ENCODE data around the gene C3orf52.

Gene C3orf52

DNA sequence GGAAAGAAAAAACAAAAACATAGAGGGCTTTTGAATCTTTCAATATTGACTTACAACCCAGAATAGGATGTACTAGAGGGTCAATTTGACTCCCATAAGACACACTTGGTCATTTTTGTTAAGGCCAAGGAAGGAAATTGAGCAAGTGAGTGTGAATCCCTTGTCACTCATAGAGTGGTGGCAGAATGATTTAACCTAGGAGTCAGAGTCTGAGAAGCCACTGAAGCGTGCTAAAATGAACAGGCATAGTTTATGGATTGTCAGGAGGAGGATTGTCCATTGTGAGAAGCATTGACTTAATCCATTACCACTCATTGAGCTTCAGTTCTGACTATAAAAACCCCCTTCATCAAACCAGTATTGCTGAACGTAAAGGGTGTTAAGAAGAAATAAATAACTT lies 55.1 kb downstream of the C3orf52 start:
- H3K4me3 ChIP-seq (replicated peaks; ENCODE audit: insufficient read depth, low read length), result no peak overlapping the region
- no peaks in the 10 kb centered on the region for H3K27me3 ChIP-seq (ENCODE audit: insufficient read depth, poor library complexity, severe bottlenecking)
- TF ChIP-seq POLR2AphosphoS5 (IDR thresholded peaks at IDR 0.05; ENCODE audit: low read depth), result no peak
- TF ChIP-seq SPI1 (IDR thresholded peaks at IDR 0.05; ENCODE audit: borderline replicate concordance, low read depth), result no peak
- TF ChIP-seq GABPA (IDR thresholded peaks at IDR 0.05; ENCODE audit: low read depth), result no peak
- no peak overlapping the region for H3K27ac ChIP-seq (replicated peaks)
- no peak for DNase-seq (ENCODE audit: low read depth in 1 of 2, low spot score in 1 of 2)

DNA sequence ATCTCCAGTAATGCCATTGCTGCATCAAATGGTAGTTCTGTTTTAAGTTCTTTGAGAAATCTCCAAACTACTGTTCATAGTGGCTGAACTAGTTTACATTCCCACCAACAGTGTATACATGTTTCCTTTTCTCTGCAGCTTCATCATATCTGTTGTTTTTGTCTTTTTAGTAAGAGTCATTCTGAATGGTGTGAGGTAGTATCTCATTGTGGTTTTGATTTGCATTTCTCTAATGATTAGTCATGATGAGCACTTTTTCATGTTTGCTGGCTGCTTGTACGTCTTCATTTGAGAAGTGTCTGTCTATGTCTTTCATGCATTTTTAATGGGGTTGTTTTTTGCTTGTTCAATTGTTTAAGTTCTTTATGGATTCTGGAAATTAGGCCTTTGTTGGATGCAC lies 57.1 kb downstream of the C3orf52 start:
- TF ChIP-seq CTCF (IDR thresholded peaks at IDR 0.05; ENCODE audit: insufficient read depth, low read length), result no peak
- no peak for TF ChIP-seq SPI1 (IDR thresholded peaks at IDR 0.05; ENCODE audit: borderline replicate concordance, low read depth)
- TF ChIP-seq GABPA (IDR thresholded peaks at IDR 0.05; ENCODE audit: low read depth), result no peak
- TF ChIP-seq POLR2AphosphoS5 (IDR thresholded peaks at IDR 0.05; ENCODE audit: low read depth), result no peak
- TF ChIP-seq, protein P1, sequence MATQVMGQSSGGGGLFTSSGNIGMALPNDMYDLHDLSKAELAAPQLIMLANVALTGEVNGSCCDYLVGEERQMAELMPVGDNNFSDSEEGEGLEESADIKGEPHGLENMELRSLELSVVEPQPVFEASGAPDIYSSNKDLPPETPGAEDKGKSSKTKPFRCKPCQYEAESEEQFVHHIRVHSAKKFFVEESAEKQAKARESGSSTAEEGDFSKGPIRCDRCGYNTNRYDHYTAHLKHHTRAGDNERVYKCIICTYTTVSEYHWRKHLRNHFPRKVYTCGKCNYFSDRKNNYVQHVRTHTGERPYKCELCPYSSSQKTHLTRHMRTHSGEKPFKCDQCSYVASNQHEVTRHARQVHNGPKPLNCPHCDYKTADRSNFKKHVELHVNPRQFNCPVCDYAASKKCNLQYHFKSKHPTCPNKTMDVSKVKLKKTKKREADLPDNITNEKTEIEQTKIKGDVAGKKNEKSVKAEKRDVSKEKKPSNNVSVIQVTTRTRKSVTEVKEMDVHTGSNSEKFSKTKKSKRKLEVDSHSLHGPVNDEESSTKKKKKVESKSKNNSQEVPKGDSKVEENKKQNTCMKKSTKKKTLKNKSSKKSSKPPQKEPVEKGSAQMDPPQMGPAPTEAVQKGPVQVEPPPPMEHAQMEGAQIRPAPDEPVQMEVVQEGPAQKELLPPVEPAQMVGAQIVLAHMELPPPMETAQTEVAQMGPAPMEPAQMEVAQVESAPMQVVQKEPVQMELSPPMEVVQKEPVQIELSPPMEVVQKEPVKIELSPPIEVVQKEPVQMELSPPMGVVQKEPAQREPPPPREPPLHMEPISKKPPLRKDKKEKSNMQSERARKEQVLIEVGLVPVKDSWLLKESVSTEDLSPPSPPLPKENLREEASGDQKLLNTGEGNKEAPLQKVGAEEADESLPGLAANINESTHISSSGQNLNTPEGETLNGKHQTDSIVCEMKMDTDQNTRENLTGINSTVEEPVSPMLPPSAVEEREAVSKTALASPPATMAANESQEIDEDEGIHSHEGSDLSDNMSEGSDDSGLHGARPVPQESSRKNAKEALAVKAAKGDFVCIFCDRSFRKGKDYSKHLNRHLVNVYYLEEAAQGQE (IDR thresholded peaks at IDR 0.05; ENCODE audit: insufficient replicate concordance, low read depth), result no peak
- H3K27ac ChIP-seq (replicated peaks), result no peak overlapping the region
- no peak for DNase-seq (ENCODE audit: low read depth in 1 of 2, low spot score in 1 of 2)

DNA sequence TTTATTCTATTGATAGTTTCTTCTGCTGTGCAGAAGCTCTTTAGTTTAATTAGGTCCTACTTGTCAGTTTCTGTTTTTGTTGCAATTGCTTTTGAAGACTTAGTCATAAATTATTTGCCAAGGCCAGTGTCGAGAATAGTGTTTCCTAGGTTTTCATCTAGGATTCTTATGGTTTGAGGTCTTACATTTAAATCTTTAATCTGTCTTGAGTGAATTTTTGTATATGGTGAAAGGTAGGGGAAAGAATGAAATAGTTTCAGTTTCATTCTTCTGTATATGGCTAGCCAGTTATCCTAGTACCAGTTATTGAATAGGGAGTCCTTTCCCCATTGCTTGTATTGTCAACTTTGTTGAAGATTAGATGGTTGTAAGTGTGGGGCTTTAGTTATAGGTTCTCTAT lies 57.5 kb downstream of the C3orf52 start:
- no peak overlapping the region for H3K27ac ChIP-seq (replicated peaks)
- TF ChIP-seq GABPA (IDR thresholded peaks at IDR 0.05; ENCODE audit: low read depth) (no peak), CTCF (IDR thresholded peaks at IDR 0.05; ENCODE audit: insufficient read depth, low read length) (no peak), SPI1 (IDR thresholded peaks at IDR 0.05; ENCODE audit: borderline replicate concordance, low read depth) (no peak), POLR2AphosphoS5 (IDR thresholded peaks at IDR 0.05; ENCODE audit: low read depth) (no peak)
- TF ChIP-seq, protein P1 (IDR thresholded peaks at IDR 0.05; ENCODE audit: insufficient replicate concordance, low read depth), result no peak
- DNase-seq (ENCODE audit: low read depth in 1 of 2, low spot score in 1 of 2), result no peak
- H3K27me3 ChIP-seq (ENCODE audit: insufficient read depth, poor library complexity, severe bottlenecking), result no peaks in the 10 kb centered on the region
- no peak overlapping the region for H3K4me3 ChIP-seq (replicated peaks; ENCODE audit: insufficient read depth, low read length)

More for the DNA sequence above, 57.1 kb downstream of the C3orf52 start:
- Histone ChIP-seq H3K4me3 (replicated peaks; ENCODE audit: insufficient read depth, low read length) (no peak overlapping the region), H3K27me3 (ENCODE audit: insufficient read depth, poor library complexity, severe bottlenecking) (no peaks in the 10 kb centered on the region)

GRCh38 chr3:112149136-112149535 lies 62.9 kb downstream of the C3orf52 start:
- H3K27me3 ChIP-seq (ENCODE audit: insufficient read depth, poor library complexity, severe bottlenecking), result no peaks in the 10 kb centered on the region
- H3K4me3 ChIP-seq (replicated peaks; ENCODE audit: insufficient read depth, low read length), result no peak overlapping the region
- H3K27ac ChIP-seq (replicated peaks), result no peak overlapping the region
- no peak for DNase-seq (ENCODE audit: low read depth in 1 of 2, low spot score in 1 of 2)
- TF ChIP-seq, protein P1 (IDR thresholded peaks at IDR 0.05; ENCODE audit: insufficient replicate concordance, low read depth), result no peak
- no peak for TF ChIP-seq POLR2AphosphoS5 (IDR thresholded peaks at IDR 0.05; ENCODE audit: low read depth)
- TF ChIP-seq CTCF (IDR thresholded peaks at IDR 0.05; ENCODE audit: insufficient read depth, low read length), result no peak
- no peak for TF ChIP-seq SPI1 (IDR thresholded peaks at IDR 0.05; ENCODE audit: borderline replicate concordance, low read depth)
- no peak for TF ChIP-seq GABPA (IDR thresholded peaks at IDR 0.05; ENCODE audit: low read depth)
